Right lobe of liver (tissue), 6 donors: ENCODE data around the gene HS1BP3. TPM values are rescaled to one million over a fixed set of nuclear protein-coding genes. Genes with fewer than 3 reads are reported as not detected.

Experiments used
- ATAC-seq, 4 donors: fragments of 200-7000 bp; cut with Tn5 transposase; one replicate each; pipeline ENCODE4 v1.9.1; 2020; ENCODE audit warnings: mild to moderate bottlenecking in 4 of 4, moderate library complexity in 4 of 4
- DNase-seq, 3 donors: peaks; one replicate each; pipeline ENCODE4 v3.0.0-alpha.2; 2020
- H3K27ac ChIP-seq, 3 donors: fragments of 200-600 bp; one replicate each; pipeline ENCODE4 v1.8.0; 2022
- H3K27me3 ChIP-seq, 2 donors: fragments of 200-600 bp; one replicate each; pipeline ENCODE4 v1.8.0; 2022
- H3K36me3 ChIP-seq, 4 donors: fragments of 200-600 bp; sonication (generic) in 1 of 4; one replicate each; pipeline versions ENCODE4 v1.5.1 to v1.8.0; 2017 to 2022; ENCODE audit warnings: control low read depth in 1 of 4
- H3K4me1 ChIP-seq, 4 donors: fragments of 200-600 bp; sonication (generic) in 1 of 4; one replicate each; pipeline versions ENCODE4 v1.5.1 to v1.8.0; 2017 to 2022; ENCODE audit warnings: control low read depth in 1 of 4
- H3K4me3 ChIP-seq, 3 donors: fragments of 200-600 bp; one replicate each; pipeline ENCODE4 v1.8.0; 2022
- H3K9me3 ChIP-seq, 4 donors: fragments of 200-600 bp; sonication (generic) in 1 of 4; one replicate each; pipeline versions ENCODE4 v1.5.1 to v1.8.0; 2017 to 2022; ENCODE audit warnings: control low read depth in 1 of 4
- CTCF ChIP-seq, 4 donors: fragments of 200-600 bp in 3 of 4; fragments of 450-650 bp in 1 of 4; IDR thresholded peaks; one replicate each; pipeline versions ENCODE4 v1.5.1 to v1.8.0; 2016 to 2022; ENCODE audit warnings: antibody characterized with exemption in 4 of 4, mild to moderate bottlenecking in 2 of 4
- POLR2A ChIP-seq: fragments of 450-650 bp; IDR thresholded peaks from one replicate; pipeline ENCODE4 v1.6.1; 2017; ENCODE audit warnings: antibody characterized with exemption, mild to moderate bottlenecking
- WGBS: methylation state at CpG from one replicate; pipeline ENCODE4 v1.1.6; 2018; ENCODE audit warnings: low coverage, low lambda C conversion rate; ENCODE audit not compliant: insufficient coverage; ENCODE audit errors: missing lambda C conversion rate; 5-methylcytosine and 5-hydroxymethylcytosine counted together
- intact Hi-C, 2 donors: fragments of 100-400 bp; cut with DNase I; formaldehyde crosslinking; loops; one replicate each; pipeline versions ENCODE4 v1.11.2 to v1.14.1; 2022
- total RNA-seq, 6 experiments: library from RNA; depleted of rRNA in 2 of 6; stranded (reverse); fragments of >200 nt in 2 of 6; fragmentation: NEBNext Ultra II Directional in 3 of 6; extraction: Animal tissue kit (Norgen Biotek cat#: 25700) in 3 of 6; gene quantifications; one replicate each; pipeline versions ENCODE4 v1.1.0 to v1.2.4, GENCODE V29; 2016 to 2023
- donor health status: DM: no; HTN: yes; CAD: no.
- donor health status: DM: no; HTN: no; CAD: no.
- donor health status: DM: no; HTN: no; CAD: no.
- donor health status: DM: no; HTN: yes; CAD: no.
- donor health status: DM: no; HTN: yes; CAD: no.

The HS1BP3 gene
- total RNA-seq, 6 experiments from 2014 or later, result 17.5 to 34.7 (median 20.2) TPM

GRCh38 chr2:20624884-20625485 lies 25.9 kb downstream of the HS1BP3 start:
- DNase-seq (peak; percentile 11 to 40 (median 38)), ATAC-seq (no peak)
- intact Hi-C loops, result no loop called here
- H3K4me3 ChIP-seq, result no peak overlapping the region
- no CpG with 5 or more reads among the region's 11 CpGs for WGBS
- H3K4me1 ChIP-seq, result peaks cover 0 to 4% (median 0%) of the 10 kb centered on the region in 4 donors
- H3K9me3 ChIP-seq, result no peaks in the 10 kb centered on the region
- peak overlapping the region; percentile 0 to 33 (median 28) for H3K27ac ChIP-seq
- TF ChIP-seq POLR2A (no peak), CTCF (IDR thresholded peaks at IDR 0.05) (no peak)
- no peaks in the 10 kb centered on the region for H3K27me3 ChIP-seq
- H3K36me3 ChIP-seq, result peaks cover 0 to 32% (median 3%) of the 10 kb centered on the region in 4 donors

GRCh38 chr2:20624156-20624883 lies 26.6 kb downstream of the HS1BP3 start:
- intact Hi-C loops, result no loop called here
- no peak overlapping the region for H3K4me3 ChIP-seq
- no peak for ATAC-seq
- TF ChIP-seq POLR2A (no peak), CTCF (IDR thresholded peaks at IDR 0.05) (no peak)
- peak; percentile 8 to 41 (median 39) for DNase-seq
- H3K4me1 ChIP-seq, result peaks cover 0 to 4% (median 0%) of the 10 kb centered on the region in 4 donors
- 79% methylated on average over 3 of the region's 20 CpGs for WGBS
- H3K27me3 ChIP-seq, result no peaks in the 10 kb centered on the region
- no peak overlapping the region for H3K27ac ChIP-seq
- no peaks in the 10 kb centered on the region for H3K9me3 ChIP-seq
- H3K36me3 ChIP-seq, result peaks cover 0 to 32% (median 3%) of the 10 kb centered on the region in 4 donors

GRCh38 chr2:20623741-20624155 lies 27.1 kb downstream of the HS1BP3 start:
- Histone ChIP-seq H3K4me1 (peaks cover 0 to 6% (median 1%) of the 10 kb centered on the region in 4 donors), H3K27ac (no peak overlapping the region), H3K9me3 (no peaks in the 10 kb centered on the region), H3K36me3 (peaks cover 0 to 32% (median 3%) of the 10 kb centered on the region in 4 donors), H3K27me3 (no peaks in the 10 kb centered on the region), H3K4me3 (no peak overlapping the region)
- no peak for ATAC-seq
- peak; percentile 19 to 44 (median 41) for DNase-seq
- no peak for TF ChIP-seq POLR2A
- TF ChIP-seq CTCF (IDR thresholded peaks at IDR 0.05), result no peak
- intact Hi-C loops, result no loop called here
- WGBS, result 100% methylated on average over 1 of the region's 7 CpGs

- Histone ChIP-seq H3K4me1 (peaks cover 0 to 11% (median 4%) of the 10 kb centered on the region in 4 donors), H3K4me3 (no peak overlapping the region), H3K27me3 (no peaks in the 10 kb centered on the region), H3K27ac (no peak overlapping the region), H3K36me3 (peaks cover 0 to 32% (median 3%) of the 10 kb centered on the region in 4 donors), H3K9me3 (no peaks in the 10 kb centered on the region)
- WGBS, result 89% methylated on average over 3 of the region's 10 CpGs
- DNase-seq (peak in 2 of 3 donors; percentile 9 to 19), ATAC-seq (no peak)
- intact Hi-C loops, result no loop called here
- no peak for TF ChIP-seq CTCF (IDR thresholded peaks at IDR 0.05)
- TF ChIP-seq POLR2A, result no peak
Measured at GRCh38 chr2:20623241-20623640, 27.7 kb downstream of the HS1BP3 start.
